OCI-LY1 (cell line): ENCODE results near the gene BANF2.

Experiments used
- H2AFZ ChIP-seq: fragments of 200-600 bp; sonication (generic), shearing (Covaris generic); 2 replicates; pipeline ENCODE4 v1.6.0; 2014; ENCODE audit warnings: antibody characterized with exemption, mild to moderate bottlenecking, low read length
- H3F3A ChIP-seq: fragments of 200-600 bp; sonication (generic), shearing (Covaris generic); 2 replicates; pipeline ENCODE4 v1.6.0; 2014; ENCODE audit warnings: mild to moderate bottlenecking, antibody characterized with exemption, low read length, moderate library complexity; ENCODE audit not compliant: insufficient read depth
- H3K27ac ChIP-seq: fragments of 200-600 bp; sonication (generic); 2 replicates; pipeline ENCODE4 v1.5.1; 2014; ENCODE audit warnings: low read length, mixed run types, mild to moderate bottlenecking, low read depth; ENCODE audit not compliant: poor library complexity, severe bottlenecking
- H3K27me3 ChIP-seq: fragments of 200-600 bp; sonication (generic); 2 replicates; pipeline ENCODE4 v1.6.0; 2014; ENCODE audit warnings: antibody characterized with exemption, mild to moderate bottlenecking, low read length, moderate library complexity; ENCODE audit not compliant: insufficient read depth
- H3K36me3 ChIP-seq: fragments of 200-600 bp; sonication (generic); 2 replicates; pipeline ENCODE4 v1.6.1; 2014; ENCODE audit warnings: mild to moderate bottlenecking, antibody characterized with exemption, low read length, moderate library complexity, mixed read lengths; ENCODE audit not compliant: insufficient read depth
- H3K4me1 ChIP-seq: fragments of 200-600 bp; sonication (generic); 2 replicates; pipeline ENCODE4 v1.5.1; 2014; ENCODE audit warnings: mild to moderate bottlenecking, low read length, moderate library complexity; ENCODE audit not compliant: insufficient read depth, severe bottlenecking
- H3K4me2 ChIP-seq: fragments of 200-600 bp; sonication (generic), shearing (Covaris generic); 2 replicates; pipeline ENCODE4 v1.6.1; 2014; ENCODE audit warnings: low read length
- H3K4me3 ChIP-seq: fragments of 200-600 bp; sonication (generic); 2 replicates; pipeline ENCODE4 v1.5.1; 2014; ENCODE audit warnings: low read length, low read depth, mild to moderate bottlenecking, mixed read lengths; ENCODE audit not compliant: poor library complexity, severe bottlenecking
- H3K79me2 ChIP-seq: fragments of 200-600 bp; shearing (Covaris generic); 2 replicates; pipeline ENCODE4 v1.6.1; 2016; ENCODE audit warnings: mixed run types, low read length, mixed read lengths; ENCODE audit not compliant: insufficient read depth
- H3K9ac ChIP-seq: fragments of 200-600 bp; sonication (generic), shearing (Covaris generic); 2 replicates; pipeline ENCODE4 v1.6.1; 2014; ENCODE audit warnings: mild to moderate bottlenecking, low read length, mixed read lengths
- H3K9me2 ChIP-seq: fragments of 200-600 bp; sonication (generic), shearing (Covaris generic); 2 replicates; pipeline ENCODE4 v1.6.1; 2014; ENCODE audit warnings: low read depth, mild to moderate bottlenecking, low read length, mixed read lengths
- H3K9me3 ChIP-seq: fragments of 200-600 bp; shearing (Covaris generic); 2 replicates; pipeline ENCODE4 v1.6.1; 2014; ENCODE audit warnings: low read length, mixed read lengths
- H4K20me1 ChIP-seq: fragments of 200-600 bp; sonication (generic), shearing (Covaris generic); 2 replicates; pipeline ENCODE4 v1.6.0; 2016; ENCODE audit warnings: mild to moderate bottlenecking, low read length; ENCODE audit not compliant: insufficient read depth
- CTCF ChIP-seq: fragments of 200-600 bp; sonication (generic), shearing (Covaris generic); IDR thresholded peaks from 2 replicates; pipeline ENCODE4 v1.5.1; 2017; ENCODE audit warnings: mild to moderate bottlenecking, antibody characterized with exemption, low read length, moderate library complexity, mixed read lengths
- EZH2 ChIP-seq: fragments of 200-600 bp; sonication (generic), shearing (Covaris generic); IDR thresholded peaks from 2 replicates; pipeline ENCODE4 v1.8.0; 2017; ENCODE audit warnings: borderline replicate concordance, mixed run types, mild to moderate bottlenecking, antibody characterized with exemption, low read length, moderate library complexity, mixed read lengths

Gene BANF2

GRCh38 chr20:17771206-17772004 lies 71.6 kb downstream of the BANF2 start:
- H3K27me3 ChIP-seq, result no peaks in the 10 kb centered on the region
- no peaks in the 10 kb centered on the region for H4K20me1 ChIP-seq
- H3K9me3 ChIP-seq, result no peaks in the 10 kb centered on the region
- no peaks in the 10 kb centered on the region for H3K79me2 ChIP-seq
- no peak overlapping the region for H3K27ac ChIP-seq
- H2AFZ ChIP-seq, result no peak overlapping the region
- TF ChIP-seq EZH2 (no peak), CTCF (no peak)
- H3F3A ChIP-seq, result no peaks in the 10 kb centered on the region
- no peaks in the 10 kb centered on the region for H3K36me3 ChIP-seq
- no peak overlapping the region for H3K9ac ChIP-seq
- H3K9me2 ChIP-seq, result no peaks in the 10 kb centered on the region
- no peak overlapping the region for H3K4me3 ChIP-seq
- no peak overlapping the region for H3K4me2 ChIP-seq
- no peaks in the 10 kb centered on the region for H3K4me1 ChIP-seq

- Histone ChIP-seq H4K20me1 (no peaks in the 10 kb centered on the region), H3K4me2 (no peak overlapping the region), H2AFZ (no peak overlapping the region), H3K9me3 (no peaks in the 10 kb centered on the region), H3K36me3 (no peaks in the 10 kb centered on the region), H3K4me1 (no peaks in the 10 kb centered on the region), H3K4me3 (no peak overlapping the region), H3K27me3 (no peaks in the 10 kb centered on the region), H3K9ac (no peak overlapping the region), H3K9me2 (no peaks in the 10 kb centered on the region), H3K27ac (no peak overlapping the region), H3F3A (no peaks in the 10 kb centered on the region), H3K79me2 (no peaks in the 10 kb centered on the region)
- TF ChIP-seq CTCF (no peak), EZH2 (no peak)
These were observed 72.2 kb downstream of the BANF2 start for GRCh38 chr20:17772005-17772343.

GRCh38 chr20:17773619-17774018 lies 73.9 kb downstream of the BANF2 start:
- H3K9ac ChIP-seq, result no peak overlapping the region
- H3K27ac ChIP-seq, result no peak overlapping the region

More at GRCh38 chr20:17773619-17774018, 73.9 kb downstream of the BANF2 start:
- Histone ChIP-seq H3K4me3 (no peak overlapping the region), H3K79me2 (no peaks in the 10 kb centered on the region), H3K27me3 (no peaks in the 10 kb centered on the region), H3F3A (no peaks in the 10 kb centered on the region), H4K20me1 (no peaks in the 10 kb centered on the region), H3K9me2 (no peaks in the 10 kb centered on the region), H3K36me3 (no peaks in the 10 kb centered on the region), H2AFZ (no peak overlapping the region), H3K9me3 (no peaks in the 10 kb centered on the region), H3K4me1 (no peaks in the 10 kb centered on the region), H3K4me2 (no peak overlapping the region)
- TF ChIP-seq CTCF (no peak), EZH2 (no peak)
